ENCODE measurements around the gene CAPN5.

CAPN5 gene

DNA sequence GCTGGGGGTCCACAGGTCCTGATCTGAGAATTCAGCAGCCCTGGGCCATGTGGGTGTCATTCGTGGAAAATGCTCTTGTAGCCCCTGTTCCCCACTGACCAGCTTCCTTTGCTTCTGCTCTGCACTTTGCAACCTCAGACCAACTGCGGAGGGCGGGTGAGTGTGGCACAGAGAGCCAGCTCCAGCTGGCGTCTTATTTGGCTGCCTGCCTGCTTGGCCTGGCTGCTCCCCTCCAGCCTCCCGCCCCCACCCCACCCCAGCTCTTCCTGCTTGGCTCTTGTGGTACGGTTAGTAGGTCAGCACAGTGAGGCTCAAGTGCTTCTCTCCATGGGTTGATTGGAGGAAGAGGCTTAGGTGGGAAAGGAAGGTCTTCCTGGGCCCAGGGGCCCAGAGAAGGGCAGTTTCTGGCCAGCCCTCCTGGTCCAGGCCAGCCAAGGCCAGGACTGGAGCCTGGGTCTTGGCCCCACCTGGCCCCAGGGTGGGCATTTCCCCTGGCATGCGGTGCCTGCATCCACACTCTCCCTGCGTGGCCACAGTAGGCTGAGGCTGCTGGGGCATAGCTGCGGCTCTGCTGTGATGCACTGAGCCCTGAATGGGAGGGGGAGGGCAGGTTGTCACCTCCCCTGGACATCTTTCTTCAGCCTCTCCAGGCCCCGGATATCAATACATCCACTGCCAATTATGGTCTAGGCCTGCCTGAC lies 87.8 kb downstream of the CAPN5 start:
- no peak for DNase-seq

DNA sequence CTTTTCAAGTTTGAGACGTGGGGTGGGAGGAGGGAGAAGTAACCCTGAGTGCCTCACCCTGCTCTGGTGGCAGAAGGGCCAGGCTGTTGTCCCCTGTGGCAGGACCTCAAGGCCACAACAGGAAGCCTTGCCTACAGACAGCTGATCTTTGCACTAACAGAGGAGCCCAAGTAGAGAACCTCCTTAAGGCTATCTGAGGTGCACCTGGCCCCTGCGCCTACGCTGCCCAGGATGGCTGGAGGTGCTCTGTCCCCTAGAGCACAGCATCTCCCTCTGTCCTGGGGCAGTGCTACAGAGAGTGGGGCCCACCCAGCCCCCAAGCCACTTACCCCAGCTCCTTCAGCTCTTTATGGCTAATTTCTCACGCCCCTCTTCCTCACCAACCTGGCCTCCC lies 88.3 kb downstream of the CAPN5 start:
- DNase-seq: no peak

DNA sequence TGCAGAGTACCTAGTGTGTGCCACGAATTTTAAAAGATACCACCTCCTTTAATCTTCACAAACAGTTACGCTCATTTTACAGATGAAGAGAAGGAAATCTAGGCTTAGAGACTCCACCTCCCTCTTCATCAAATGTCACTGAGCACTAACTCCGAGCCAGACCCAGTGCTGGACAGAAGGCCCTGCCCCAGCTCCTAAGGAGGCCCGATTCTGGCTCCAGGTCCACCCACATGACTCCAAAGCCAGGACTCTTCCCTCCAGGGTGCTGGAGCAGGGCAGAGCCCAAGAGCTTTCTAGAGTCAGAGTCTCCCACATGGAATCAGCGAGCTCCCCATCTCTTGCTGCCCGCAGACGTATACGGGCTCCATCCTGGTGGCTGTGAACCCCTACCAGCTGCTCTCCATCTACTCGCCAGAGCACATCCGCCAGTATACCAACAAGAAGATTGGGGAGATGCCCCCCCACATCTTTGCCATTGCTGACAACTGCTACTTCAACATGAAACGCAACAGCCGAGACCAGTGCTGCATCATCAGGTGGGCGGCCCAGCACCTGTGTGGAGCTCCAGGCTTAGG lies 88.9 kb downstream of the CAPN5 start:
- DNase-seq: no peak

DNA sequence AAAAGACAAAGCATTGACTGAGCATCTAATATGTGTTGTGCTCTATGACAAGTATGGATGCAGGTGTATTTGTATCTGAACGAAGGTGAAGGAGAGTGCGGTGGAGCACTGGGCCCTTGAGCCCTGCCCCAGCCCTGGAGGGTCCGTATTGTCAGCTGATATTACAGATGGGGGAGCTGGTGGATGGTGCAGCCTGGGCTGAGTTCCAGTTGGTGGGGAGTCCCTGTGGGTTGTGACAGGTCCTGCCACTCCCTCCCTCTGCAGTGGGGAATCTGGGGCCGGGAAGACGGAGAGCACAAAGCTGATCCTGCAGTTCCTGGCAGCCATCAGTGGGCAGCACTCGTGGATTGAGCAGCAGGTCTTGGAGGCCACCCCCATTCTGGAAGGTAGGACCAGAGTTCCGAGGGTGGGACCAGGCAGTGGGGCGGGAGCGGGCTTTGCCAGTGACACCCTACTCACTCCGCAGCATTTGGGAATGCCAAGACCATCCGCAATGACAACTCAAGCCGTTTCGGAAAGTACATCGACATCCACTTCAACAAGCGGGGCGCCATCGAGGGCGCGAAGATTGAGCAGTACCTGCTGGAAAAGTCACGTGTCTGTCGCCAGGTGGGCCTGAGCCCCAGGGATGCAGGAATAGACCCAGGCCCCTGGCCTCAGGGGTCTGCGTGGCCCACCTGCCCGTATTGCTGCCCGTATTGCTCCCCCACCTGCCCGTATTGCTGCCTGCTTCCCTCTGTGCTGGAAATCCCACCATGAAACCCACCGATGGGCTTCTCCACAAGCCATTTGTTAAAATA lies 89.8 kb downstream of the CAPN5 start:
- DNase-seq: no peak

DNA sequence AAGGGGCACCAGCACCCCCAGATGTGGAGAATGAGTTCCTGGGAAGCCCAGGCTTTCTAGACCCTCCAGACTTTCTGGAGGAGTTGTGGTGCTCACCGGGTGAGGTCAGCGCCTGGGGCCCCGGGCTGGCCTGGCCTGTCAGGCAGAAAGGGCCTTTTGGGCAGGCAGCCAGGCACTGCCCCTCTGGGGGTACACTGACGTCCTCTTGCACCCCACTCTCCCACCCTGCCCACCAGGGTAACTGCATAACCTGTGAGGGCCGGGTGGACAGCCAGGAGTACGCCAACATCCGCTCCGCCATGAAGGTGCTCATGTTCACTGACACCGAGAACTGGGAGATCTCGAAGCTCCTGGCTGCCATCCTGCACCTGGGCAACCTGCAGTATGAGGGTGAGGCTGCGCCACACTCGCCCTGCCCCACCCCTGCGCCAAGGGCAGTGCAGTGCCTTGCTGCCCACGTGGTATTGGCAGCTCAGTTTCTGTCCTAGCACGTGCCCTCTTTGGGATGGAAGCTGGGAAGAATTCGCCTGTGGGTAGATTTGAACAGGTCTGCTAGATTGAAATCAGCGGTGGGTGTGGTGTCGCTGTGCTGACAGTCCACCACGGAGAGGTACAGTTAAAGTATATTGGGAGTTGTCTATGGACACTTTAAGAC lies 91.4 kb downstream of the CAPN5 start:
- no peak for DNase-seq

DNA sequence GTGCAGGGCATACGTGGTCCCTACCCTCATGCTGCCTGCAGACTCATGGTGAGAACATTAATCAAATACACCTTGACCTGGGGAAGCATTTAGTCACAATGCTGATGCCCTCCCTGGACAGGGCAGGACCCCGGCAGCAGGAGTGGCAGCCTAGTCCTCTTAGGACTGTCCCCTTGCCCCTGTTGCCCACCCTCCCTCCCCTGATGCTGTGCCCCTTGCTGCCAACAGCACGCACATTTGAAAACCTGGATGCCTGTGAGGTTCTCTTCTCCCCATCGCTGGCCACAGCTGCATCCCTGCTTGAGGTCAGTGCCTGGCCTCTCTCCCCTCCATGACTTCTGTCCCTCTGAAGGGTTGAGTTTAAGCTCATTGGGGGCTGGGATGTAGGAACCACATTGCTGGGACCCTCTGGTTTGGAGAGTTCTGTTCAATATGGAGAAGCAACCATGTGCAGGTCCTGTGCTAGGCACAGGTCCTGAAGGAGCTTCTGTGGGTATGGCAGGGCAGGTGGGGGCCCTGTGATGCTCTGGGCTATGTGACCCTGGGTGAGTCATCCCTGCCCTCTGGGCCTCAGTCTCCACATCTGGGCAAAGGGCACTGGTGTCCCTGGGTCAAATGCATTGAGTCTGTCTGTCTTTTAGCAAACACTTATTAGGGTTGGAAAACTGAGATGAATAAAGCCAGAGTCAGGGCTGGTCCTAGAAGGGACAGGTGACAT lies 92.6 kb downstream of the CAPN5 start:
- DNase-seq: no peak

DNA sequence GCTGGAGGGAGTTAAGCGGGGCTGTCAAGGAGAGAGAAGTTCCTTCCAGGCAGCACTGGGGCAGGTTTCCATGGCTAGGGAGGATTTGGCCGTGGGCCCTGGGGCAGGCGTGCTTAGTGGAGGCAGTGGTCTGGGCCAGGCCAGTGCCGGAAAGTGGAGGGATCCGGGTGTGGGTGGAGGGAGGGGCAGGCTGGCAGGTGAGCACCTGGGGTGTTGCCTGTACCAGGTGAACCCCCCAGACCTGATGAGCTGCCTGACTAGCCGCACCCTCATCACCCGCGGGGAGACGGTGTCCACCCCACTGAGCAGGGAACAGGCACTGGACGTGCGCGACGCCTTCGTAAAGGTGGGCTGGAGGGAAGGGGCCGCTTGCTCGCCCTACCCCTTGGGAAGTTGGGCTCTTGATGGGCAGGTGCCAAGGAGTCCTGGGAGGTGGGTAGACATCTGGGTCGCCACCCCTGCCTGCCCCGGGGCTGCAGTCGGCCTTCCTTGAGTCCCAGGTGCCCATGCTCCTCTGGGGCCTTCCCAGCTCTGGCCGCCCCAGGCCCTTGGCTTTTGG lies 93.2 kb downstream of the CAPN5 start:
- no peak for DNase-seq

DNA sequence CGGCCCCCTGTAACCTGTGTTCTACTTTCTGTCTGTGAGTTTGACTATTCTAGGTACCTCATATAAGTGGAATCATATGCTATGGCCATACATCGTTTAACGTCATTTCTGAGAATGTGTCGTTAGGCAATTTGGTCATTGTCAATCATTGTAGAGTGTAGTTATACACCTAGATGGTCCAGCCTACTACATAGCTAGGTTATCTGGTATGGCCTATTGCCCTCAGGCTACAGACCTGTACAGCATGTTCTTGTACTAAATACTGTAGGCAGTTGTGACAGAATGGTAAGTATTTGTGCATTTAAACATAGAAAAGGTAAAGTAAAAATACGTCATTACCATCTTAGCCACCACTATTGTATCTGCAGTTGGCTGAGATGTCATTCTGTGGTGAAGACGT lies 96.5 kb downstream of the CAPN5 start:
- DNase-seq: no peak

DNA sequence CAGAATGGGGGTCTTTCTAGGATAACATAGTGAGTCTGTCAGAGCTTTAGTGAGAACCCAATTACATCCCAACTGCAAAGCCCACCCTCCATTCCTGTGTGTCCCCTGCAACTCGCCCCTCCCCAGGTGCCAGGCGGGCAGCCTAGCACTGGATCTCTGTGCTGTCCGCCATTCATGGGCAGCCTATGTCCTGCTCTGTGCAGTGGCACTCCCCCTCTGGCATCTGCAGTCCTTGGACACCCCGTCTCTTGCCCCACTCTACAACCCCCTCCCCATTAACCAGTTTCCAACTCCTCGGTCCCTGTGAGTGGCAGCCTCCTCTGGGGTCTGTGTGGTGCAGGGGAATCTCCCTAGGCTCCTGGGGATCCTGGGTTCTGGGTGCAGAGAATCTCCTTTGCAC lies 98.3 kb downstream of the CAPN5 start:
- no peak for DNase-seq

DNA sequence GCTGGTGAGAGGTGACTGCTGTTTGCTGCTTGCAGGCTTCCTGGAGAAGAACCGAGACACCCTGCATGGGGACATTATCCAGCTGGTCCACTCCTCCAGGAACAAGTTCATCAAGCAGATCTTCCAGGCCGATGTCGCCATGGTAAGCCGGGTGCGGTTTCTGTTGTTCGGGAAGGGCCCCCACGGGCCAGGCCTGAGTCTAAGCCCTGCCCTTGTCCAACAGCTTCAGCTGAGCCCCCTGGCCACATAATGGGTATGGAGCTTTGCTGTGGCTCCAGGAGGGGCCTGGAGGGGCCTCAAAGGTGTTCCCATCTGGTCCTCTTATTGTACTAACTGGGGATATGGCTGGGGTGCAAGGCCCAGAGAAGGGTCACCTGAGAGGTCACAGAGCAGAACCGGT lies 99.2 kb downstream of the CAPN5 start:
- no peak for DNase-seq

DNA sequence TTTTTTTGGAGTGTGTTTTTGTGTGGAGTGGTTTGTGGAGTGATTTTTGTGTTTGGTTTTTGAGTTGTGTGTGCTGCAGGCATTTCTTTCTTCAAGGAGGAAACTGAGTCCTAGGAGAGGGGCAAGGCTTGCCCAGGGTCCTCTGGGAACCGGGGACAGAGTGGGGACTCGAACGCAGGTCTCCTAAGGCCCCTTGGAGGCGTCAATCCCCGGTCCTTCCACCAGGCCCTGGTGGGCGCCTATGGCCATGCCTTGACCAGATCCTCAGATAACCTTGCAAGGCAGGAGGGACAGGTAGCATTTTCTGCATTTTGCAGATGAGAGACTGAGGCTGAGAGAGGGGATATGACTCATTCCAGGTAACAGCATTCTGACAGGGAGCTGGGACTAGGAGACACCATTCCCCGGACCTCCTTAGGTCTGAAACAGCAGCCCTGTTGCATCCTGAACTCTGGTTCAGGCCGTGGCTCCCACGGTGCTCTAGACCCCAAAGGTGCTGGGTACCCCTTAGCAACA lies 100.4 kb downstream of the CAPN5 start:
- DNase-seq: no peak

DNA sequence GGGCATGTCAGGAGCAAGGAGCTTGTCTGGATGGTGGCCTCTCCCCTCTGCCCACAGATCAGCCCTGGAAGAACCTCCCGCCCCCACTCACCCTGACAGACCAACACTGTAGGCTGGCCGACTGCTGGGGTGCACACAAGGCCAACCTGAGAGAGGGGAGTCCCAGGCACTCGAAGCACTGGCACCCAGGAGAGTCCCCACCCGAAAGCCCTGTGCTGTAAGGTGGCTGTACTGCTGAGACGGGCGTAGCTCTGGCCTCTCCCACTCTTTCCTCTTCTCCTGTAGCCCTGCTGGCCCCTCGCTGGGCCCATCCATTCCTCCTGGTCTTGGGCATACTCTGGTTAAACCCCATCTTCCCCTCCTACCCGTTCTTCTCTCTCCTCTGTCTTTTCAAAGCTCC lies 101.0 kb downstream of the CAPN5 start:
- DNase-seq: no peak

DNA sequence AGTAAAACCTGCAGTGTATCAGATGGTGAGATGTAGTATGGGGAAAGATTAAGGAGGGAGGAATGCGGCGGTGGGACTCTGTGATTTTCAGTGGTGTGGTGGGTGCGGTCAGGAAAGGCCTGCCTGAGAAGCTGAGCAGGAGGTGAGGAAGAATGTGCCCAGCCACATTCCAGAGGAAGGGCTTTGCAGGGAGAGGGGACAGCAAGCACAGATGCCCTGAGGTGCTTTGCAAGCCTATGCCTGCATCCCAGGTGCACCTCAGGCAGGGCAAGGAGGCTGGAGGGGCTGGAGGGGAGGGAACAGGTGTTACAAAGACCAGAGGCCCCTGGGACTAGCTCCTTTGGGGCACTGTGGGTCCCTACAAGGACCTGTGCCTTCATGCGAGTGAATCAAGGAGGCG lies 103.3 kb downstream of the CAPN5 start:
- DNase-seq: no peak

DNA sequence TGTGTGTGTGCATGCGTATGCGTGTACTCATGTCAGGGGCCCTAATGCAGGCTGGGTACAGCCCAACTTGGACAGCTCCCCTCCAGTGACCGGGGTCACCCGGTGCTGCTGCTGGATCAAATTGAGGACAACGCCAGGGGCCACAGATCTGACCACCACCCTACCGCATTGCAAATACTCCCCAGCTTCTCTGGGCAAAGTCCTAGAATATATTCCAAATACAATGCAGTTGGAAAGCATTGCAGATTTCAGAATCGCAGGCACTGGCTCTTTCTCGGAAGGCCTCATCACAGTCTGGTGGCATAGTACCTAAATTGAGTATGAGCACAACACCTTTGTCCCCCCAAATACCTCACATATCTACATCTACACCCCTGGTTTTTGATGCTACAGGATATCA lies 104.5 kb downstream of the CAPN5 start:
- DNase-seq: no peak

DNA sequence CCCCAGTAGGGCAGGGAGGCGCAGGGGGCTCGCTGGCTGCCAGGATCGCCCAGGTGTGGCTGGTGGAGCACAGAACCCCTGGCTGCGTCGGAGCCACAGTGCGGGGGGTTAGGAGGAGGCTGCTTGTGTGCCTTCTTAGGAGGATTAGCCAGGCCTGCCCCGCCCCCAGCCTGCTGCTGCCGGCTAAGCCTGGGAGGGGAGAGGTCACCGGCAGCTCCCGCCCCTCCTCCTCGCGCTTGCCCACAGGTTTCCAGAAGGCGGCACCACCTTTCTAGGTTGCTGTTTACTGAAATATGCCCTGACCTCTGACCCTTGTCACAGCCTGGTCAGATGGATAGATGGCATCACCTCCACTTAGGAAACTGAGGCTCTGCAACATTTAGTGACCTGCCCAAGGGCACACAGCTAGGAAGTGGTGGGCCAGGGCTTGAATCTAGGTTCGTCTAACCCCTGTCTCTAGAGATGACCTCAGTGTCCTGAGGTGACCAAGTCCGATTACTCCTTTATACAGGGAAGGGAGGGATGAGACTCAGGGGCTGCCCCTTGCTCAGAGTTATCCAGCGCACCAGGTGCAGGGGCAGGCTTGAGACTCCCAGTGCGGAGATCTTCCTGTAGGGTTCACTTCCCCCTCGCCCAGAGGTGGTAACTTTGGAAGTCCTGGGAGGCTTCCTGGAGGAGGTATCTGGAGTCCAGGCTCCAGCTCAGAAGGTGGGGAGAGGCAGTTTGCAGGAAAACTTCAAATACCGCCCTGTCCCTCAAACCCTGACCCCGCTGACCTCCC lies 105.3 kb downstream of the CAPN5 start:
- no peak for DNase-seq

DNA sequence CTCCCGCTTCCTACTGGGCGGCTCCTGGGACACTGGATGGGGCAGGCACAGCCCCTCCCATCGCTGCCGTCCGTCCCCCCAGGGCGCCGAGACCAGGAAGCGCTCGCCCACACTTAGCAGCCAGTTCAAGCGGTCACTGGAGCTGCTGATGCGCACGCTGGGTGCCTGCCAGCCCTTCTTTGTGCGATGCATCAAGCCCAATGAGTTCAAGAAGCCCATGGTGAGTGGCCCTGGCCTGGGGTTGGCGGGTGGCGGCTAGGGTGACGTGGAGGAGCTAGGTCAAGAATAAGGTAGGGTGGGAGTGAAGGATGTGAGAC lies 105.9 kb downstream of the CAPN5 start:
- DNase-seq: no peak

DNA sequence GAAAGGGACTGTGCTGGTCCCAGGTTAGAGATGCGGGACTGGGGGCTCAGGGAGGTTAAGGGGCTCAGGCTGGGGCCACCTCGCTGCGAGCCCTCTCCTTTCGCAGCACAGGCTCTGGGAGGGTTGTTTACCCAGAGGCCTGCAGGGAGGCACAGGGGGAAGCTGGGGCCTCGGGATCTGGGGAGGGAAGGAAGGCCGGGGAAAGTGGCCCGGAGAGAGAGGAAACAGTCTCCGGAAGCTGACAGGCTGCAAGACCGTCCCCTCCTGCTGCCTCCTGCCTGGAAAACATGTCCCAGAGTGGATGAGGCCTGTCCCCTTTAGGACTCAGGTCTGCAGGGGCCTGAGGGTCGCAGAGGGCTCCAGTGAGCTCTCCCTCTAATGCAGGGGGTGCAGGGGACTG lies 106.7 kb downstream of the CAPN5 start:
- no peak for DNase-seq

DNA sequence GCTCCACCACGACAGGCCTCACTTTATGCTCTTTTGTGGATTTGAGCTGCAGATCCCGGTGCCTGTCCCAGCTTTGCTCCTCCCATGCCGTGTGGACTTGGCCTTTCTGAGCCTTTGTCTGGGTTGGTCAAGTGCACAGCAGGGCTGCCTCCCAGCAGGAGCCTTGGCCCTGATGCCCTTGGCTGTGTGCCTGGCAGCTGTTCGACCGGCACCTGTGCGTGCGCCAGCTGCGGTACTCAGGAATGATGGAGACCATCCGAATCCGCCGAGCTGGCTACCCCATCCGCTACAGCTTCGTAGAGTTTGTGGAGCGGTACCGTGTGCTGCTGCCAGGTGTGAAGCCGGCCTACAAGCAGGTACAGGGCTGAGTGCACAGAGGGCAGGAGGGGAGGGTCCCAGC lies 107.8 kb downstream of the CAPN5 start:
- DNase-seq: no peak

DNA sequence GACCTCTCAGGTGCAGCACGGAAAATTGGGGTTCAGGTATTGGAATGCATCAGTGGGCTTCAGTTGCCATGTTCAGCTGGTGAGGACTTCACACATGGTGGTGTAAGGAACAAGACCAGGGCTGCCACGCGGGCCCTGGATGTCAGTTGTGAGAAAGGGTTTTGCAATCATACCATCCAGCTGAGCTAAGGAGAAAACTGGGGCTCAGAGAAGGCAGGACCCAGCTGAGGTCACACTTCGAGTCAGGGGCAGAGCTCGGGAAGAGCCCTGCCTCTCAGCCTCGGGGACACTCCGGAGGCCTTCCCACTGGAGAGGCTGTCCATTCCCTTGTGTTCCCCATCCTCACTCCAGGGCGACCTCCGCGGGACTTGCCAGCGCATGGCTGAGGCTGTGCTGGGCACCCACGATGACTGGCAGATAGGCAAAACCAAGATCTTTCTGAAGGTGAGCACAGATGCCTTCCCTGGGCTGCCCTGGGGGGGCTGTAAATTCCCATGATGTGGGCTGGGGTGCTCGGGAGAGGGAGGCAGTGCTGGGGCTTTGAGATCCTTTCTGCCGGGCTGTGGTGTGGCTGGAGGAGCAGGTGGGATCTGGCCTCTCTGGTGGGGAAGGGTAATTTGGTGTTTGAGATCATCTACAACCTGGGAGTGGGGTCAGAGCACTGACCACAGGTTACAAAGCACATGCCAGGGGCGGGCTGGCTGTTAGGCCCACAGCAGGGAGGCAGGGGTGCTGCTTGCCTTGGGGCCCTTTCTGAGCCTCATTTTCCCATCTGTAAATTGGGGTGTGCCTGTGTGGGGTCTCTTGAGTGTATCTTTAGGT lies 108.5 kb downstream of the CAPN5 start:
- no peak for DNase-seq

All from hematopoietic multipotent progenitor cell treated with erythropoietin and hydrocortisone succinate and interleukin-3 and kit ligand, for 8 days (in vitro differentiated cells).